Gastrocnemius medialis (tissue), 4 donors: Measurements from ENCODE around the gene IFI30.

ENCODE experiments used
- POLR2A ChIP-seq, 2 donors: fragments of 450-650 bp; IDR thresholded peaks; one replicate each; pipeline ENCODE4 v1.6.1; 2017; ENCODE audit warnings: antibody characterized with exemption in 2 of 2, mild to moderate bottlenecking in 2 of 2, moderate library complexity in 2 of 2
- TF ChIP-seq, protein P1 (sequence below), 5 experiments: fragments of 450-650 bp in 3 of 5; fragments of 200-600 bp in 2 of 5; sonication (generic) in 2 of 5; IDR thresholded peaks in 4 of 5; conservative IDR thresholded peaks in 1 of 5; 1 replicate in 4 of 5; 2 replicates in 1 of 5; pipeline ENCODE4 v1.5.1; 2016 to 2019; ENCODE audit warnings: antibody characterized with exemption in 5 of 5, mild to moderate bottlenecking in 3 of 5, moderate library complexity in 3 of 5

GRCh38 chr19:18206018-18206417 lies 32.4 kb downstream of the IFI30 start:
- TF ChIP-seq, protein P1, sequence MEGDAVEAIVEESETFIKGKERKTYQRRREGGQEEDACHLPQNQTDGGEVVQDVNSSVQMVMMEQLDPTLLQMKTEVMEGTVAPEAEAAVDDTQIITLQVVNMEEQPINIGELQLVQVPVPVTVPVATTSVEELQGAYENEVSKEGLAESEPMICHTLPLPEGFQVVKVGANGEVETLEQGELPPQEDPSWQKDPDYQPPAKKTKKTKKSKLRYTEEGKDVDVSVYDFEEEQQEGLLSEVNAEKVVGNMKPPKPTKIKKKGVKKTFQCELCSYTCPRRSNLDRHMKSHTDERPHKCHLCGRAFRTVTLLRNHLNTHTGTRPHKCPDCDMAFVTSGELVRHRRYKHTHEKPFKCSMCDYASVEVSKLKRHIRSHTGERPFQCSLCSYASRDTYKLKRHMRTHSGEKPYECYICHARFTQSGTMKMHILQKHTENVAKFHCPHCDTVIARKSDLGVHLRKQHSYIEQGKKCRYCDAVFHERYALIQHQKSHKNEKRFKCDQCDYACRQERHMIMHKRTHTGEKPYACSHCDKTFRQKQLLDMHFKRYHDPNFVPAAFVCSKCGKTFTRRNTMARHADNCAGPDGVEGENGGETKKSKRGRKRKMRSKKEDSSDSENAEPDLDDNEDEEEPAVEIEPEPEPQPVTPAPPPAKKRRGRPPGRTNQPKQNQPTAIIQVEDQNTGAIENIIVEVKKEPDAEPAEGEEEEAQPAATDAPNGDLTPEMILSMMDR (IDR thresholded peaks at IDR 0.05 in 4 of 5, conservative IDR thresholded peaks at IDR 0.05 in 1 of 5), result no peak
- TF ChIP-seq POLR2A (IDR thresholded peaks at IDR 0.05), result no peak
